GM21723 (cell line): ENCODE measurements around the gene PLA2G6.
"Not testable (repeated sequence)": the region's sequence is repeated elsewhere in the genome, so short reads cannot be mapped to it uniquely, and the experiment has no call there.

Source experiments
- ATAC-seq: cut with Tn5 transposase; IDR thresholded peaks from one replicate; pipeline ENCODE4 v1.9.1; 2021; ENCODE audit warnings: mild to moderate bottlenecking, moderate library complexity; ENCODE audit not compliant: unreplicated experiment

PLA2G6 gene

GRCh38 chr22:38135133-38135706, 46.4 kb downstream of the PLA2G6 start:
- no peak for ATAC-seq

- ATAC-seq = no peak
Measured at GRCh38 chr22:38133331-38133730, 48.3 kb downstream of the PLA2G6 start.

GRCh38 chr22:38132794-38133193, 48.8 kb downstream of the PLA2G6 start:
- no peak for ATAC-seq

GRCh38 chr22:38132136-38132535, 49.5 kb downstream of the PLA2G6 start:
- no peak for ATAC-seq

GRCh38 chr22:38131399-38131798, 50.2 kb downstream of the PLA2G6 start:
- ATAC-seq = no peak

- no peak for ATAC-seq
Measured at GRCh38 chr22:38129856-38130255, 51.8 kb downstream of the PLA2G6 start.

GRCh38 chr22:38129021-38129420, 52.6 kb downstream of the PLA2G6 start:
- ATAC-seq = no peak

GRCh38 chr22:38127869-38128268, 53.8 kb downstream of the PLA2G6 start:
- ATAC-seq = no peak

GRCh38 chr22:38126928-38127668, 54.5 kb downstream of the PLA2G6 start:
- no peak for ATAC-seq

- ATAC-seq = no peak
Measured at GRCh38 chr22:38125751-38126201, 55.9 kb downstream of the PLA2G6 start.

- no peak for ATAC-seq
Measured at GRCh38 chr22:38125038-38125610, 56.5 kb downstream of the PLA2G6 start.

- no peak for ATAC-seq
Measured at GRCh38 chr22:38124236-38124974, 57.2 kb downstream of the PLA2G6 start.

- no peak for ATAC-seq
Measured at GRCh38 chr22:38122616-38123015, 59.0 kb downstream of the PLA2G6 start.

- ATAC-seq = no peak
Measured at GRCh38 chr22:38120359-38121110, 61.1 kb downstream of the PLA2G6 start.

GRCh38 chr22:38118747-38119146, 62.9 kb downstream of the PLA2G6 start:
- not testable (repeated sequence) for ATAC-seq

GRCh38 chr22:38118182-38118581, 63.4 kb downstream of the PLA2G6 start:
- ATAC-seq = no peak

GRCh38 chr22:38117556-38117955, 64.1 kb downstream of the PLA2G6 start:
- not testable (repeated sequence) for ATAC-seq

GRCh38 chr22:38115423-38116205, 66.0 kb downstream of the PLA2G6 start:
- ATAC-seq = no peak

- no peak for ATAC-seq
Measured at GRCh38 chr22:38114484-38115398, 66.9 kb downstream of the PLA2G6 start.
